SKM-1 treated with dmso at 0.1 percent for 144 hours (cell line): Measurements from ENCODE around the gene P3H2.
"Not testable (repeated sequence)": the region's sequence is repeated elsewhere in the genome, so short reads cannot be mapped to it uniquely, and the experiment has no call there.

ENCODE experiments used
- DNase-seq: peaks from one replicate; lab custom pipeline; 2025; ENCODE audit not compliant: unreplicated experiment; lab: John Stamatoyannopoulos, UW

Gene P3H2

GRCh38 chr3:190088890-190089289, 31.8 kb downstream of the P3H2 start:
- no peak for DNase-seq

GRCh38 chr3:190086191-190086590, 34.5 kb downstream of the P3H2 start:
- no peak for DNase-seq

- no peak for DNase-seq
Measured at GRCh38 chr3:190084983-190085382, 35.7 kb downstream of the P3H2 start.

GRCh38 chr3:190083635-190084034, 37.1 kb downstream of the P3H2 start:
- DNase-seq: no peak

- DNase-seq: no peak
Measured at GRCh38 chr3:190081389-190081788, 39.3 kb downstream of the P3H2 start.

GRCh38 chr3:190079173-190079572, 41.5 kb downstream of the P3H2 start:
- DNase-seq: not testable (repeated sequence)

GRCh38 chr3:190077395-190078045, 43.2 kb downstream of the P3H2 start:
- no peak for DNase-seq

- DNase-seq: no peak
Measured at GRCh38 chr3:190076601-190077394, 43.9 kb downstream of the P3H2 start.

- no peak for DNase-seq
Measured at GRCh38 chr3:190076136-190076535, 44.6 kb downstream of the P3H2 start.

GRCh38 chr3:190074817-190075216, 45.9 kb downstream of the P3H2 start:
- DNase-seq: no peak

- DNase-seq: no peak
Measured at GRCh38 chr3:190073264-190074008, 47.3 kb downstream of the P3H2 start.

GRCh38 chr3:190072856-190073255, 47.8 kb downstream of the P3H2 start:
- DNase-seq: no peak

GRCh38 chr3:190071921-190072320, 48.8 kb downstream of the P3H2 start:
- DNase-seq: not testable (repeated sequence)

GRCh38 chr3:190070622-190071347, 49.9 kb downstream of the P3H2 start:
- no peak for DNase-seq

- no peak for DNase-seq
Measured at GRCh38 chr3:190065204-190065603, 55.5 kb downstream of the P3H2 start.

GRCh38 chr3:190064659-190065058, 56.0 kb downstream of the P3H2 start:
- no peak for DNase-seq

- DNase-seq: no peak
Measured at GRCh38 chr3:190064112-190064511, 56.6 kb downstream of the P3H2 start.

GRCh38 chr3:190063490-190063889, 57.2 kb downstream of the P3H2 start:
- no peak for DNase-seq

- DNase-seq: no peak
Measured at GRCh38 chr3:190060192-190060775, 60.4 kb downstream of the P3H2 start.

GRCh38 chr3:190059242-190059590, 61.5 kb downstream of the P3H2 start:
- no peak for DNase-seq
